Brain pericyte (primary cell): ENCODE results near the gene USP15.

Experiments used
- DNase-seq: peaks from one replicate; pipeline ENCODE4 v3.0.0-alpha.2; 2012; ENCODE audit warnings: low read depth, low spot score

Gene USP15

DNA sequence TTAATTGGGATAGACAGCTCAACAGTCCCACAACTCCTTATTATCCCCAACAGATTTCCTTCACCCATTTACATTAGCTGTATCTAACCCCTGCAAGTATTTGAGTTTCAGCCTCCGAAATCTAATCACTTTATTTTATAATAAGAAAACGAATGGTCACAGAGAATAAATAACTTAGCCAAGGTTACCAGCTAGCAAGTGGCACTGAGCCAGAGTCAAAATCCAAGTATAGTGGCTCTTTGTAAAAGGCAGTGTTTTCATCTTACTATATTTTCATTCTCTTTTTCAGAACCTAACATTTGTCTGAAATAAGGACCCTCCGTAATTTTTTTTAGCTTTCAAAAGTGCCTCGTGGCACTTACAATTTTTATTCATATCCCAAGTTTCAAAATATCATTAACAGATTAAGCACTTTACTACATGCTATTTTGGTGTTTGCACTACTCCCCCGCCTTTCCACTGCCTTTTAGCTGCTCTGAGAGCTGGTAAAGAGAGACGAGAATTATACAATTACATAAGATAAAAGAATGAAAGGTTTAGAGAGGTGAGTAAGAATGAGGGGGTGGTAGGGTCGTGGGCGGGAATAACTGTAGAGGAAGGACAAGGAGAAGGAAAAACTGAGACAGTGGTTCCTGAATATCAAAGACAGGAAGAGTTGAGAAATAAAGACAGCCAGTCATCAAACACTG lies 3.7 kb upstream of the USP15 start:
- no peak for DNase-seq

DNA sequence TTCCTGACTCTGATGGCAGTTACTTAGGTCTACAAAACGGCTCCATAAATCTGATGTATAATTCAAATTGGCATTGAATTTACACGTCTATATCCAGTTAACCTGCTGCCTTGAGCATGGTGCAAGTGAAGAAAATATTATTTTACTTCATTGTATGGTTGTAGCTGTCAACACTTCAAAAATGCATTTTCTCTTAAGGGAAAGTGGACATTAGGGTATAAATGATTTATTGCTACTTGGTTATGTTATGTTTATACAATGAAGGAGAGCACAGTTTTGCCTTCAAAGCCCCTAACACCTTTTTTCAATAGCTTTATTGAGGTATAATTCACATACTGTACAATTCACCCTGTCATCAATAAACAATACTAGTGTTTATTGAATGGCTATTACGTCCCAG lies 2.0 kb upstream of the USP15 start:
- DNase-seq = no peak

GRCh38 chr12:62258941-62259630 lies 1.1 kb upstream of the USP15 start:
- DNase-seq = no peak

DNA sequence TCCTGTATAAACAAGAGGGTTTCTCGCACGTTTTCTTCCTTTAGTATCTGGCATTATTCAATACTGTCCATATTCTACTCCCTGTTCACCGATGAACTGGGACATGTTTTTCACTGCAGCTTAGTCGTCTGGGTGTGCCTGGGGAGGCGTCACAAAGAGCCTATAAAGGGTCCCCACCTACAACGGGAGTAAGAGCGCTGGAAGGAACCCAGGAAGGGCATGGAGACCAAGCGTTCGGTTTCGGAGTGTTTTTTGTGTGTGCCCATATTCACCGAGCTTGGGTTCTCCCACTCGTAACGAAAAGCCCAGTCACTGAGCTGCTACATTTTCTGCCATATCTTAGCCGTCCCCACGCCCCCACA lies 592 bp upstream of the USP15 start:
- no peak for DNase-seq

DNA sequence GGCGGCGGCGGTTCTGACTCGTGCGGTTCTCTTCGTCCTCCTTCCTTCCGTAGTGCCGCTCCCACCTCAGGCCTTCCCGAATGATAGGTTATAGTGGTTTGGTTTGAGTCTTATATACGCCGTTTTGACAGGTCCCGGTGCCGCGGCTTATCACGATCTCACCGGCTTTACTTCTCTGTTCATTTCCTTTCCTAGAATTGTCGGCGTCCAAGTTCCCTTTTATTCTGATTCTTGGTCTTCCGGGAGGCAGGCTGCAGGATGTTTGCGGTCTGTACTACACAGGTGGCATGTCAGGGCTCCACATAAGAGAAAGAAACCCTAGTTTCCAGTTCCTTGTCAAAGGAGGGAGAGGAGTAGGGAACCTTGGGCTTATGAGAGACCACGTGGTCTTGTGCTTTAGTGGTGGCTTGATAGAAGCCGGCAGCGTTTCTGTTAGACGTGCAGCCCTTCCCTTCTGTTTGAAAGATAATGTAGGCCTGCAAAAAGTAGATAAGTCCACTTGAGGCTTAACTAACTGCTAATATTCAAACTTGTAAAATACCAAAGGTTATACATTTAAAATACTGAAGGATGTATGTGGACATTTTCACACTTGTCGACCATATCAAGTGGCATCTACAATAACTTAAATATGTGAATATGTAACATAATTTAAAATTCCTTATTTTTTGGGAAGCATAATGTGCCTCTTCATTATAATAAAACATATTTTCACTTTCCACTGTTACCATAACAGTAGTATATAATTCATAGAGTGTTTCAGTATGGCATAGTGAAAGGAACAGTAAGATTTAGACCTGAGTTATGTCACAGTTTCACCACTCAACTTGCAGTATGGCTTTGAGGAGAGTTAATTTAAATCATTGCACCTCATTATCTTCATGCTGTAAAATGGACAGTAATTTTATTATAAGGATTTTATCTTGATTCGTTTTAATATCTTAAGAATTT lies 804 bp downstream of the USP15 start:
- DNase-seq = no peak

GRCh38 chr12:62261876-62262517 lies 1.8 kb downstream of the USP15 start:
- no peak for DNase-seq

- no peak for DNase-seq
Observed at GRCh38 chr12:62263232-62263631, 3.0 kb downstream of the USP15 start.

DNA sequence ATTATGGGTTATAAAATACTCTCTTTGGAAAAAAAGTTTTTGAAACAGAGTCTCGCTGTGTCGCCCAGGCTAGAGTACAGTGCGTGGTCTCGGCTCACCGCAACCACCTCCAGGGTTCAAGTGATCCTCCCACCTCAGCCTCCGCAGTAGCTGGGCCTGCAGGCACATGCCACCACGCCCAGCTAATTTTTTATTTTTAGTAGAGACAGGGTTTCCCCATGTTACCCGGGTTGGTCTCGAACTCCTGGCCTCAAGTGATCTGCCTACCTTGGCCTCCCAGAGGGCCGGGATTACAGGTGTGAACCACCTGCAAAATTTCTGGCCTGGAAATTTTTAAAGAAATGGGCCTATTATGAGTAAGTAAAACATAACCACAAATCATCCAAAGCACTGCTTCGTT lies 3.8 kb downstream of the USP15 start:
- DNase-seq = no peak

- no peak for DNase-seq
Observed at GRCh38 chr12:62264706-62265105, 4.5 kb downstream of the USP15 start.

GRCh38 chr12:62265511-62265910 lies 5.3 kb downstream of the USP15 start:
- no peak for DNase-seq

DNA sequence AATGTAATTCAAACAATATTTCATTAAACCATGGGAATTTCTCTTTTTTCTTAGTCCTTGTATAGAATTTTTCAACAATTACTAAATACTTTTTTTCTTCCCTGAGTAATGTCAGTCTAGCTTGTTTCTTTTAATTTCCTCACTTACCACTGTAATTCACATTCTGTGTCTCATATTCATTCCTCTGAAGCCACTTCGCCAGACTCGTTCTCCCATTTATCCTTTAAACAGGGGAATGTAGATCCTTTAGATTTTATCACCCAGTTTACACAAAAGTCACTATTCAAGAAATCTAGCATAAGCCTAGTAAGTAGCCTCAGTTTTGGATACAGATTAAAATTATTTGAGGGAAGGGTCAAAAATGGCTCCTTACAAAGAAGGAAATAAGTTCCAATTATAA lies 6.8 kb downstream of the USP15 start:
- DNase-seq = no peak

GRCh38 chr12:62267480-62267879 lies 7.3 kb downstream of the USP15 start:
- DNase-seq = no peak

DNA sequence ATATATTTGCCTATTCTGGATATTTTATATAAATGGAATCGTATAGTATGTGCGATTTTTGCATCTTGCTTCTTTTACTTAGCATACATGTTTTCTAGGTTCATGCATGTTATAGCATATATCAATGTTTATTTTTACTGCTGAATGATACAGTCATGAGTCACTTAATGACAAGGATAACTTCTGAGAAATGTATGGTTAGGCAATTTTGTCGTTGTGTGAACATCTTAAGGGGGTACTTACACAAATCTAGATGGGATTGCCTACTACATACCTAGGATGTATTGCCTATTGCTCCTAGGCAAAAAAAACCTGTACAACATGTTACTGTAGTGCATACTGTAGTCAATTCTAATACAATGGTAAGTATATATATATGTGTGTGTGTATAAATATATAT lies 8.8 kb downstream of the USP15 start:
- DNase-seq = no peak

GRCh38 chr12:62269464-62270228 lies 9.4 kb downstream of the USP15 start:
- no peak for DNase-seq

DNA sequence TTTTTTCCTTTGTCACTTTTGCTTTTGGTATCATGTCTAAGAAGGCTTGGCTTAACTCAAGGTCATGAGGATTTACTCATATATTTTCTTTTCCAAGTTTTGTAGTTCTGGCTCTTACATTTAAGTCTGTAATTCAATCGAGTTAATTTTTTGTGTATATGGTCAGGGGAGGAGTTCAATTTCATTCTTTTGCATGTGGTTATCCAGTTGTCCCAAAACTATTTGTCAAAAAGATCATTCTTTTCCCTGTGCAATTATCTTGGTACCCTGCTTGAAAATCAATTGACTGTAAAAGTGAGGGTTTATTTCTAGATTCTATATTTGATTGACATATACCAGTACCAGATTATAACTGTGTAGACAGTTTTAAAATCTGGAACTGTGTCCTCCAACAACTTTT lies 10.2 kb downstream of the USP15 start:
- no peak for DNase-seq

DNA sequence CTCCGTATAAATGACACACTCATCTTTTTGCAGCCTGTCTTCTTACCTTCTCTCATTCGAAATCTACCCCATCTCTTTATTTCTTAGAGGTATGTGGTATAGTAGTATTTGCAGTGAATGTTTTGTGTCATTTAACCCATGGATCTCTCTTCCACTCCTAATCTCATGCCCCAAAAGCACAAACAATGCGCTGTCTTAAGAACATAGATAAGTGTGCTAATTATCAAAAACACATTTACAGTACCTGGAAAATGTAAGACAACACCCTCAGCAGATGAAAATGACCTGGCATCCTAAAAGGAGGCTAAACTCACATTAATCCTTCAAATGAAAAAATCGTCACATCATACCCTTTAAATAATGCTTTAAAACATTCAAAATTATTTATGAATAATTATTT lies 10.7 kb downstream of the USP15 start:
- no peak for DNase-seq

- DNase-seq = no peak
Observed at GRCh38 chr12:62272936-62273552, 12.8 kb downstream of the USP15 start.

DNA sequence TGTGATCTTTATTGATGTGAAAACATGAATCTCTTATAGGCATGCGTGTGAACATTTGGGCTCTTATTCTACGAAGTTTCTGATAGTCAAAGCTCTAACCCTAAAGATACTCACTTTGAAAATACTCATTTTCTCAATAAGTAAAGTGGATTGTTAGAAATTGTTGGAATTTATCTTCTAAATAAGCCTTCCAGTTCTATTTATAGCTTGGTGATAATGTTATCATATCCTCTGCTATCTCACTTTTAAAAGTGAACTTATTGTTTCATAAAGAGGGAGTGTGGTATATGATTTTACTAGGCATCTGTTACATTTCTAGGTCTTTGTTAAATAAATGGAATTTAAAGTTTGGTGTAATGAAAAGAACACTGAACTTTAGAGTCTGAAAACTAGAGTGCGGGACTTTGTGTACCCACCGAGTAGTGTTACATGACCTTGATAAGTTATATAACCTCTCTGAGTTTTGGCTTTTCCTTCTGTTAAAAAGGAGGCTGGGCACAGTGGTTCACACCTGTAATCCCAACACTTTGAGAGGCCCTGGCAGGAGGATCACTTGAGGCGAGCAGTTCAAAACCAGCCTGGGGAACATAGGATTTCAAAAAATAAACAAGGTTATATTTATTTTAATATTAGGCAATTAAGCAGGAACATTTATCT lies 13.6 kb downstream of the USP15 start:
- no peak for DNase-seq

DNA sequence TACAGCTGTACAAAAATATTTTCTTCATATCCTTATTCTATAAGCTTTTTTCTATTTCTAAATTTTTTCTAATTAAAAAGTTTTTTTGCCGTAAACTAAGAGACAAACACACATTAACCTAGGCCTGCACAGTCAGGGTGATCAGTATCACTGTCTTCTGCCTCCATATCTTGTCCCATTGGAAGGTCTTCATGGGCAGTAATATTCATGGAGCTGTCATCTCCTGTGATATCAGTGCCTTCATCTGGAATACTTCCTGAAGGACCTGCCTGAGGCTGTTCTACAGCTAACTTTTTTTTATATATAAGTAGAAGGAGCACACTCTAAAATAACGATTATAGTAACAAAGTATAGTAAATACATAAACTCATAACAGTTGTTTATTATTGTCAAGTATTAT lies 17.8 kb downstream of the USP15 start:
- DNase-seq = no peak

GRCh38 chr12:62279058-62279457 lies 18.9 kb downstream of the USP15 start:
- no peak for DNase-seq
